HEK293T (cell line): Measurements from ENCODE around the gene BCR.

Experiments used
- CTBP1 ChIP-seq: fragments of 450-650 bp; IDR thresholded peaks from 2 replicates; pipeline ENCODE4 v1.6.1; 2016; ENCODE audit warnings: borderline replicate concordance
- ELF4 ChIP-seq: fragments of 450-650 bp; IDR thresholded peaks from 2 replicates; pipeline ENCODE4 v1.6.1; 2017; ENCODE audit warnings: antibody characterized with exemption
- FOXK2 ChIP-seq: fragments of 450-650 bp; IDR thresholded peaks from 2 replicates; pipeline ENCODE4 v1.6.1; 2016; ENCODE audit warnings: mild to moderate bottlenecking
- FOXM1 ChIP-seq: fragments of 450-650 bp; IDR thresholded peaks from 2 replicates; pipeline ENCODE4 v1.6.1; 2017; ENCODE audit warnings: mild to moderate bottlenecking, borderline replicate concordance
- L3MBTL2 ChIP-seq: fragments of 450-650 bp; conservative IDR thresholded peaks from 2 replicates; pipeline ENCODE4 v1.6.1; 2016; ENCODE audit warnings: mild to moderate bottlenecking
- NFRKB ChIP-seq: fragments of 450-650 bp; IDR thresholded peaks from 2 replicates; pipeline ENCODE4 v1.6.1; 2016; ENCODE audit warnings: mild to moderate bottlenecking, moderate library complexity
- SP1 ChIP-seq: fragments of 450-650 bp; IDR thresholded peaks from 2 replicates; pipeline ENCODE4 v1.6.1; 2017
- SUZ12 ChIP-seq: fragments of 450-650 bp; IDR thresholded peaks from 2 replicates; pipeline ENCODE4 v1.6.1; 2016; ENCODE audit warnings: mild to moderate bottlenecking
- TARDBP ChIP-seq: fragments of 450-650 bp; IDR thresholded peaks from 2 replicates; pipeline ENCODE4 v1.6.1; 2016

DNA sequence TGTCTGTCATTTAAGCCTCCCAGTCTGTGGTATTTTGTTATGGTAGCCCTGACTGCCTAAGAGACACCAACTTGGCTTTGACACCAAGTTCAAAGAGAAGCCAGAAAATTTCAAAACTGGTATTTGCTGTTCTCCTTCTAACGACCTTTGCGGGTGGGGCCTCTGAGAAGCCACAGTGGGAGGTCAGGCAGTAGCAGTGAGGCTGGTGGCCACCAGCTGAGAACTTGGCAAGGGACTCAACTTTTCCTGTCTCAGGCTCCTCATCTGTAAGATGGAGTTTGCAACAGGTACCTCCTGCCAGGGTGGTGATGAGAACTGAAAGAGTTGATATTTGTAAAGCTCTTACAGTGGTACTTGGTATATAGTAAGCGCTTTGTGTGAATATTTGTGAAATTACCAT, 183.4 kb downstream of the BCR start:
- TF ChIP-seq FOXK2 (no peak), SUZ12 (no peak), CTBP1 (no peak), TARDBP (no peak), FOXM1 (no peak), SP1 (no peak), NFRKB (no peak), L3MBTL2 (no peak), ELF4 (no peak)
